NCI-H446 treated with DMSO at 0.1 percent for 48 hours (cell line): ENCODE data around the gene PDE5A.
A peak's percentile ranks its signal among the peaks of the same experiment; 100 is the strongest.
"Not testable (repeated sequence)": the region's sequence is repeated elsewhere in the genome, so short reads cannot be mapped to it uniquely, and the experiment has no call there.

ENCODE experiments used
- DNase-seq: peaks from one replicate; lab custom pipeline; 2025; lab: John Stamatoyannopoulos, UW

The PDE5A gene

DNA sequence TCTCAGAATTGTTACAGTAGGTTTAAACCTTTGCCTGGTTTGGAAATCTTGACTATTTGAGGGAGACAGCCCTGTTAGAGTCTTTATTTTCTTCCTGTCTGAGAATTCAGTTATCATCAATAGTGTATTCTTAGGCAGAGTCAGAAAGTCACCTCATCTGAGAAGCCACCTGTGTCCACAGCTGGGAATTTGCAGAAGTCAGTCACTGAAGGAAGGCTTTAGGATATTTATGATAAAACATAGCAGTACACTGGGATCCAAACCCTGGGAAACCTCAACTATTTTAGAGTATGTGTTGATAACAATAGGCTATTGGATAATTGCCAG lies 157.9 kb downstream of the PDE5A start:
- DNase-seq: not testable (repeated sequence)

DNA sequence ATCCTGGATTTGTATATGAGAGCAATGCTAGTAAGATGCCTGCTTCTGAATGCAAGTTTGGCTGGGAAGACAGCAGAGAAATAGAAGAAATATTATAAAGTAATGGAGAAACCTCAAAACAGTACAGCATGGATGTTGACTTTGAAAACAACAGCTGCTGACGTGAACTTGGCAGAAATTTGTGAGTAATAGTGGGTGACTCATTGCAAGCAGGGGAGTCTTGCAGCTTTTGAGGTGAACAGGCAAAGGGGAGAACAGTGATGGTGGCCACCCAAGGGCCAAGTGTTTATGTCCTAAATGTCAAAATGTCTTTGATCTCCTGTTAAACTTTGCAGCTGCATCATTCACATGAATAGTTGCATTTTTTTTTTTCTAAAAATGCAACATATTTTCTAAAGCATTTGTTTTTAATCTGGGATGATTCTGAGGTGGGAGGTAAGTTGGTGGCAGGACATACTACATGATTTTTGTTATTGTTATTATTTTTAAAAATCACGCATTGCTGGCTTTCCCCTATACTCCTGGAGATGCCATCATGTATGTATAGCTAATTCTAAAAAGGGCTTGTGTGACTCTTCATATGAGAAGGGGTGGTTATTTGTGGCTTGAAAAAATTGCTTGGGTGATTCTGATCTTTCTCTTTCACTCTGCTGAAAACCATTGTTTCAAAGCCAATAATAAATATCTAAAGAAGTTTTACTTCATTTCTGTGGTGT lies 158.4 kb downstream of the PDE5A start:
- DNase-seq: not testable (repeated sequence)

DNA sequence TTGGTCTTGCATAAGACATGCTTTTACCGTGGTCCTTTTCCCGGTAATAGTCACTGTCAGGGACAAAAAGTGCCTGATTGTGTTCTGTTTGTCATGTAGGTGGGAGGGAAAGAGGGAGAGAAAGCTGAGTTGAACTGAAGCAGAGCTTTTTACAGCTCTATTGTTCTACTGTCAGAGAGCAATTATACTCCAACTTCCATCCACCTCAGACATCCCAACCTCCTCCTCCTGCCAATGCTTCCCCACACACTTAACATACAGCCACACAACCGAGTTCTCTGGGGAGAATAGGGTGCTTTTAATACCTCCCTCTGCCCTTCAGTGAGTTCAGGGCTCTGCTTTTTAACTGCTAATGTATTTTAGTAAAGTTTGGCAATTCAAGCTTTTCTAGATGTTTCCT lies 159.6 kb downstream of the PDE5A start:
- not testable (repeated sequence) for DNase-seq

DNA sequence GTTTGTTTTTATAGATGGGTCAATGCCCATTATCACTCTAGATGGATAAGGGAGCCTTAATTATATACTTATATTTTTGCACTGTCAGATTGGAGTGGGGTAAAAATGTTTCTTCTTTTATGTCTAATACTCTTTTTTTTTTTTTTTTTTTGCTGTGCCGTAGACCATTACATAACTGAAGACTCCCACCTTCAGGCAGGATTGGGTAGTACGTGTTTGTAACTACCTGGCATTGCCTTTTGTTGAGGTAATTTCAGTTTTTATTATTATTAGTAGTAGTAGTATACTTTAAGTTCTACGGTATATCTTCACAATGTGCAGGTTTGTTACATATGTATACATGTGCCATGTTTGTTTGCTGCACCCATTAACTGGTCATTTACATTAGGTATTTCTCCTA lies 165.9 kb downstream of the PDE5A start:
- not testable (repeated sequence) for DNase-seq

DNA sequence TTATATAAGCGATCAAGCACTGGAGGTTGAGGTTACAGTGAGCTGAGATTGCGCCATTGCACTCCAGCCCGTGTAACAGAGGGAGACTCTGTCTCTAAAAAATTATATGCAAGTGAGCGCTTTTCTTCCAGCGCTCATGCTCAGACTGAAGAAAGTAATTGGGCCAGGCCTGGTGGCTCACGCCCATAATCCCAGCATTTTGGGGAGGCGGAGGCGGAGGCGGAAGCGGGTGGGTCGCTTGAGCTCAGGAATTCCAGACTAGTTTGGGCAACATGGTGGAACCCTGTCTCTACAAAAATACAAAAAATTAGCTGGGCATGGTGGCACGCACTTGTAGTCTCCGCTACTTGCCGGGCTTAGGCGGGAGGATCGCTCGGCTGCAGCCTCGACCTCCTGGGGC lies 172.9 kb downstream of the PDE5A start:
- not testable (repeated sequence) for DNase-seq

DNA sequence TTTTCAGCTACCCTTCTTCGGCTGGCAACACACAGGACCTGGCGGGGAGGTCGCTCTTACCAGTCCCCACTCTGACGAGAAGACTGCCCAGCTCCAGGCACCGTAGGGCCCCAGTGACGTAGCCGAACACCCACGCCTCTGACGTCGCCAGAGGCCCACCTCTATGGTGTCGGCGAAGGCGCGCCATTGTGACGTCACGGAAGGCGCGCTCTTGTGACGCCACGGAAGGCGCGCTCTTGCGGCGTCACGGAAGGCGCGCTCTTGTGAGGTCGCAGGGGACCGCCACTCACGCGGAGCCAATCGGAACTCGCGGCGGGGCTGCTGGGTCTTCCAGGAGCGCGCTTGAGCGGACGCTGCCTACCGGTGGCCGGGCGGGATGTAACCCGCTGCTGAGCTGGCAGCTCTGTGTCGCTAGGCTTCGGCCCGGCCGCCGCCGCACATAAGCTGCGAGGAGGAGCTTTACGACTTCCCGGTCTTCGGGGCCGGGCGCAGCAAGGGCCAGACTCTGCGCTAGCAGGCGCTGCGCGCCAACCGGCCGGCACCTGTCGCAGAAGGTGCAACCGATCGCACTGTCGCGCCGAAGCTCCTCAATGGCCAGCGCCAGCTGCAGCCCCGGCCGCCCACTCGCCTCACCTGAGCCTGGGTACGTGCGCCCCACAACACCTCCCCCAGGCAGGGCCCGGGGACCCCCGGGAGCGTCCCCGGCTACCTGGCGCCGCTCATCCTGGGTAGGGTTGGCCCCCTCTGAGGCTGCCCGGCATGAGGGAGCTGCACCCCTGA lies 173.9 kb downstream of the PDE5A start:
- peak; percentile 76 for DNase-seq

DNA sequence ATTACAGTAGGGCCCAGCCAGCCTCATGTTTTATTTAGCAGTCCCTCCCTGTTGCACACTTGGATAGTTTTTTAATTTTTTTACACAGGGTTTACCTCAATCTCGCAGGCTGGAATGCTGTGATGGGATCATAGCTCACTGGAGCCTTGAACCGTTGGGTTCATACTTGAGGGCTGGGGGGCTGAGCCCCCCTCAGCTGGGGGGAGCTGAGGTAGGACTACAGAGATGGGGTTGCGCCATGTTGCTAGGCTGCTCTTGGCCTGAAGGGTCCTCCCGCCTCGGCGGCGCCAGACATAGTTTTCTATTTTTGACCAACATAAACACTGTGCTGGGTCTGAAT lies 174.5 kb downstream of the PDE5A start:
- not testable (repeated sequence) for DNase-seq

DNA sequence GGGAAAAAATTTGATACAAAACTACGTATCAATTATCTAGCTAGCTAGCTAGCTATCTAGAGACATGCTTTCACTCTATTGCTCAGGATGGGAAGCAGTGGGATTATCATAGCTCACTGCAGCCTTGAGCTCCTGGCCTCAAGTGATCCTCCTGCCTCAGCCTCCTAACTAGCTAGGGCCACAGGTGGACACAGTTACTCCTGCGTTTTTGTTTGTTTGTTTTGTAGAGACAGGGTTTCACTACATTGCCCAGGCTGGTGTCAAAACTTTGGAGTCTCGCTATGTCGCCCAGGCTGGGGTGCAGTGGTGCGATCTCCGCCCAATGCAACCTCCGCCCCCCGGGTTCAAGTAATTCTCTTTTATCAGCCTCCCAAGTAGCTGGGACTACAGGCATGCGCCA lies 175.3 kb downstream of the PDE5A start:
- not testable (repeated sequence) for DNase-seq

DNA sequence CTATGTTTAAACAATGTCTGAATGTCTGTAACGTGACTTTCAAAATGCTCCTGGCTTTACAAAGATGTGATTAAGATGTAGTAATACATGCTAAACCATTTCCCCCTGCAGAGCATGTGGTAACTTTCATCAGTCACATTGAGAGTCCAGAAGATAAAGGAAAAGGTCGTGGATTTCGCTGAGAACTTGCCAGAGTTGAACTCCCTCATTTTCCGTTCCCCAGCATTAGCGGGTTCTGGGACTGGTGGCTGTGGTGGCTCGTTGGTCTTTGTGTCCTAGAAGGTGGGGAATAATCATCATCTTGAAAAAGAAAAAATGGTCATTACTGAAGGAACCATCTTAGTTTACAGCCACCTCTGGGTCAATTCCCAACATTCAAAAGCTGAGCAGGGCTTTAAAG lies 178.8 kb downstream of the PDE5A start:
- DNase-seq: not testable (repeated sequence)
